ENCODE results near the gene MAD1L1. TPM values are rescaled to one million over a fixed set of nuclear protein-coding genes. Genes with fewer than 3 reads are reported as not detected.

MAD1L1 gene
- total RNA-seq, 1 experiment from 2014 or later, result 50.8 TPM

GRCh38 chr7:2201128-2201527 lies 31.6 kb downstream of the MAD1L1 start:
- no peak for DNase-seq
- Histone ChIP-seq H3K79me2 (ENCODE audit: low read depth) (no peaks in the 10 kb centered on the region), H3K36me3 (ENCODE audit: low read depth) (peaks cover 10% of the 10 kb centered on the region), H4K20me1 (ENCODE audit: insufficient read depth) (0 out of 2 replicates have a peak, but pooled peaks cover 5% of the 10 kb centered on the region), H3K4me2 (no peak overlapping the region), H3K9me2 (ENCODE audit: insufficient read depth) (no peaks in the 10 kb centered on the region), H3K9me3 (ENCODE audit: insufficient read depth, low read depth) (peaks cover 3% of the 10 kb centered on the region), H2AFZ (no peak overlapping the region), H3K27me3 (ENCODE audit: insufficient read depth, low read depth) (no peaks in the 10 kb centered on the region), H3K4me3 (no peak overlapping the region), H3F3A (ENCODE audit: insufficient read depth, low read depth) (no peaks in the 10 kb centered on the region), H3K27ac (no peak overlapping the region), H3K4me1 (replicated peaks; ENCODE audit: insufficient read depth) (no peaks in the 10 kb centered on the region)
- intact Hi-C loops (cut with micrococcal nuclease; ENCODE audit: unreplicated experiment), result loop anchor here (10.0 kb wide), 1 partner anchor 536 kb away; no protein-coding TSS in a partner anchor
- ChIA-PET CTCF (no interaction called here), POLR2A (ENCODE audit: unreplicated experiment) (no interaction called here)
- no TSS peak for BruUV-seq (replicated peaks)
- TF ChIP-seq, protein P1, sequence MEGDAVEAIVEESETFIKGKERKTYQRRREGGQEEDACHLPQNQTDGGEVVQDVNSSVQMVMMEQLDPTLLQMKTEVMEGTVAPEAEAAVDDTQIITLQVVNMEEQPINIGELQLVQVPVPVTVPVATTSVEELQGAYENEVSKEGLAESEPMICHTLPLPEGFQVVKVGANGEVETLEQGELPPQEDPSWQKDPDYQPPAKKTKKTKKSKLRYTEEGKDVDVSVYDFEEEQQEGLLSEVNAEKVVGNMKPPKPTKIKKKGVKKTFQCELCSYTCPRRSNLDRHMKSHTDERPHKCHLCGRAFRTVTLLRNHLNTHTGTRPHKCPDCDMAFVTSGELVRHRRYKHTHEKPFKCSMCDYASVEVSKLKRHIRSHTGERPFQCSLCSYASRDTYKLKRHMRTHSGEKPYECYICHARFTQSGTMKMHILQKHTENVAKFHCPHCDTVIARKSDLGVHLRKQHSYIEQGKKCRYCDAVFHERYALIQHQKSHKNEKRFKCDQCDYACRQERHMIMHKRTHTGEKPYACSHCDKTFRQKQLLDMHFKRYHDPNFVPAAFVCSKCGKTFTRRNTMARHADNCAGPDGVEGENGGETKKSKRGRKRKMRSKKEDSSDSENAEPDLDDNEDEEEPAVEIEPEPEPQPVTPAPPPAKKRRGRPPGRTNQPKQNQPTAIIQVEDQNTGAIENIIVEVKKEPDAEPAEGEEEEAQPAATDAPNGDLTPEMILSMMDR (conservative IDR thresholded peaks at IDR 0.05), result no peak
- no peak for TF ChIP-seq EZH2 (IDR thresholded peaks at IDR 0.05; ENCODE audit: low read depth)

GRCh38 chr7:2200584-2200980 lies 32.2 kb downstream of the MAD1L1 start:
- ChIA-PET POLR2A (ENCODE audit: unreplicated experiment) (no interaction called here), CTCF (no interaction called here)
- intact Hi-C loops (cut with micrococcal nuclease; ENCODE audit: unreplicated experiment), result loop anchor here (10.0 kb wide), 1 partner anchor 536 kb away; no protein-coding TSS in a partner anchor
- H3K9me2 ChIP-seq (ENCODE audit: insufficient read depth), result no peaks in the 10 kb centered on the region
- no peak overlapping the region for H3K27ac ChIP-seq
- no peaks in the 10 kb centered on the region for H3K79me2 ChIP-seq (ENCODE audit: low read depth)
- H2AFZ ChIP-seq, result no peak overlapping the region
- H3K27me3 ChIP-seq (ENCODE audit: insufficient read depth, low read depth), result no peaks in the 10 kb centered on the region
- H3K4me3 ChIP-seq, result no peak overlapping the region
- H3K4me2 ChIP-seq, result no peak overlapping the region
- TF ChIP-seq EZH2 (IDR thresholded peaks at IDR 0.05; ENCODE audit: low read depth), result no peak
- TF ChIP-seq, protein P1 (conservative IDR thresholded peaks at IDR 0.05), result no peak
- H3K4me1 ChIP-seq (replicated peaks; ENCODE audit: insufficient read depth), result no peaks in the 10 kb centered on the region
- peaks cover 16% of the 10 kb centered on the region for H3K36me3 ChIP-seq (ENCODE audit: low read depth)
- H3K9me3 ChIP-seq (ENCODE audit: insufficient read depth, low read depth), result peaks cover 6% of the 10 kb centered on the region
- 0 out of 2 replicates have a peak, but pooled peaks cover 5% of the 10 kb centered on the region for H4K20me1 ChIP-seq (ENCODE audit: insufficient read depth)
- no peaks in the 10 kb centered on the region for H3F3A ChIP-seq (ENCODE audit: insufficient read depth, low read depth)
- no TSS peak for BruUV-seq (replicated peaks)
- DNase-seq, result no peak

- H3K27me3 ChIP-seq (ENCODE audit: insufficient read depth, low read depth), result no peaks in the 10 kb centered on the region
- H3K79me2 ChIP-seq (ENCODE audit: low read depth), result no peaks in the 10 kb centered on the region
- H3K27ac ChIP-seq, result no peak overlapping the region
- BruUV-seq (replicated peaks), result no TSS peak
- no peak overlapping the region for H3K4me3 ChIP-seq
- POLR2A ChIA-PET (ENCODE audit: unreplicated experiment), result no interaction called here
- peaks cover 21% of the 10 kb centered on the region for H3K36me3 ChIP-seq (ENCODE audit: low read depth)
- H3K4me1 ChIP-seq (replicated peaks; ENCODE audit: insufficient read depth), result no peaks in the 10 kb centered on the region
- no peak for TF ChIP-seq EZH2 (IDR thresholded peaks at IDR 0.05; ENCODE audit: low read depth)
- TF ChIP-seq, protein P1 (conservative IDR thresholded peaks at IDR 0.05), result no peak
- no peak overlapping the region for H3K4me2 ChIP-seq
- CTCF ChIA-PET, result interaction anchor here (0.6 kb wide), 1 partner anchor 317 kb away, joined by 9 read pairs; no protein-coding TSS in a partner anchor
- no peaks in the 10 kb centered on the region for H3K9me2 ChIP-seq (ENCODE audit: insufficient read depth)
- H3F3A ChIP-seq (ENCODE audit: insufficient read depth, low read depth), result no peaks in the 10 kb centered on the region
- intact Hi-C loops (cut with micrococcal nuclease; ENCODE audit: unreplicated experiment), result loop anchor here (10.0 kb wide), 1 partner anchor 535 kb away; no protein-coding TSS in a partner anchor
- no peak for DNase-seq
- H3K9me3 ChIP-seq (ENCODE audit: insufficient read depth, low read depth), result peaks cover 11% of the 10 kb centered on the region
- H4K20me1 ChIP-seq (ENCODE audit: insufficient read depth), result 0 out of 2 replicates have a peak, but pooled peaks cover 2% of the 10 kb centered on the region
- H2AFZ ChIP-seq, result no peak overlapping the region
These were observed 32.7 kb downstream of the MAD1L1 start for GRCh38 chr7:2199956-2200583.

Data from PC-9 (cell line).